Left renal cortex interstitium (tissue), 4 donors: ENCODE data around the gene NUTM1. TPM values are rescaled to one million over a fixed set of nuclear protein-coding genes. Genes with fewer than 3 reads are reported as not detected.
"Not testable (repeated sequence)": the region's sequence is repeated elsewhere in the genome, so short reads cannot be mapped to it uniquely, and the experiment has no call there.

Experiments
- DNase-seq, 4 donors: peaks; one replicate each; pipeline ENCODE4 v3.0.0-alpha.2; 2013; ENCODE audit warnings: low read depth in 4 of 4, low spot score in 2 of 4, missing footprints in 1 of 4
- polyA plus RNA-seq, 4 donors: library from polyadenylated mRNA; unstranded; fragments of 120-200 nt; gene quantifications; one replicate each; pipeline ENCODE4 v1.2.1, GENCODE V29; 2013; ENCODE audit not compliant: insufficient read length in 4 of 4

The NUTM1 gene
- polyA plus RNA-seq, 4 donors, result 0.08 TPM; not detected in 2

DNA sequence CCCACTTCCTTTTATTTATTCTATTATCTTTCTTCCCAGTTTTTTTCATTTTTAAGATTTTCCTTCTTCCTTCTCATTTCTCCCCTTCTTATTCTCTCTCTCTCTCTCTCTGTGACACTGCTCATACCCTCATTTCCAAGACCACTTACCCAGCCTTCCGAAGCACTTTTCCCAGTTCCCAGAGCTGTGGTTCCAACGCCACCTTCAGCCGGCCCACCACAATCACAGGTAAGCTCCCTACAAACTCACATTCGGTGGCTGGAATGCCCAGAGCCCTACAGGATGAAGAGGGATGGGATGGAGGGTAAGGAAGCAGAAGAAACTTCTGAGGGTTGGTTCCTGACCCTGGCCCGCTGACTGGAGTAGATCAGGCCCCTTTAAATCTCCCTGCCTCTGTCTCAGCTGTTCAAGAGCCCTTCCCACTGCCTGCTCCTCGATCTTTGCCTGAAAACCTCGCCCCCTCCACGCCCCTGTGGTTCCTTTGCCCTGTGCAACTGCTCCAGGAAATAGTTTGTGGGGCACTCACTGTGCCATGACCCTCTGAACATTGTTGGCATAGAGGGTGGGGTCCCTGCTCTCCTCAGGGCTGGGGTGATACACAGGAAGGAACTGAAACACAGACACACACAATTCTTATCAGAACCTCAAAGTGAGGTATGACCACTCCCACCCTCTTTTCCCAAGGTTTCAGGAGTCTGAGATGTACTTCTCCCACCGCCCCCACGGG is 19.1 kb downstream of the NUTM1 start:
- no peak for DNase-seq

DNA sequence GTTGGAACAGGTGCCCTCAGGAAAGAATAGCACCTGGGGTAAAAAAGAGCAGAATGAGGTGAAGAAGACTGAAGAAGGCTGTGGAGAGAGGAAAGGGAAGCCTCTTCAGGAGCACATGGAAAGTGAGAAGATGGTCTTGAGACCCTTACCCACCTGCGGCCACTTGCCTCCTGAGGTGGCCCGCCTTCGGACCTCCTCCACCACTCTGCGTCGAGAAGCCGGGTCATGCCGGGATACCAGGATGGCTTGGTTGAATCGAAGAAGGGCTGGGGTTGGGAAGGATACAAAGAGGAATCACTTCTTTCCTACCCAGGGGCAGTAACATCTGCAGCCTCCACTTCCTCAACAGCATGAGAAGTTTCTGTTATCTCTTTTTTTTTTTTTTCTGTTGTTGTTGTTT is 20.9 kb downstream of the NUTM1 start:
- no peak for DNase-seq

DNA sequence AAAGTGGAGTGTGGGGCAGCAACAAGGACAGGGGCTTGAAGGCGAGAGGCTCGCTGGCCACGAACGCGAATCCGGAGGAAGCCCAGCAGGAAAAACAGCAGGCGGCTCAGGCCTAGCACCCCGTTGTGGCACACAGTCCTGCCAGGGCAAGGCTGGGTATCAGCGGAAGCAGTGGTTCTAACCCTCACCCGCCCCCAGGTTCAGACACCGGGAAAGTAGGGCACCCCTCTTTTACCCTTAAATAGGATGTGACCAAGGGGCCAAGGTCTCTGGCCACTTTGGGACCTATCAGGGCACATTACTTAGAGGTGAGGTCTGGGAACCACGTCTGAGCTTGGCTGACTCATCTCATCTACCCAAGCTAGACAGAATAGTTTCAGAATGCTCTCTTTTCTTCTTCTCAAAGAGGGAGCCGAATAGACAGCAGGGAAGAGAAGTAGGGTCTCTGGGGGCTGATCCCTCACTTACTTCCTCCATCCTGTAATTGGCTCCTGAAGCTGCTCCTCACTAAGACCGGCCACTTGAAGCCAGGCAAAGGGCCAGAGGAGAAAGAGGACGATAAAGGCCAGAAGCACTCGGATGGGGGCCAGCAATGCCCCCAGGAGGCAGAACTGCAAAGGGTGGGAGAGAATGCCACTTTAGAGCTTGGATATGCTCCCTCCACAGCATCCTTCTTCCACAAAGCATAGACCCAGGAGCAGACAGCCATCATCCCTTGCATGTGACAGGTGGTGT is 22.1 kb downstream of the NUTM1 start:
- DNase-seq, result no peak

DNA sequence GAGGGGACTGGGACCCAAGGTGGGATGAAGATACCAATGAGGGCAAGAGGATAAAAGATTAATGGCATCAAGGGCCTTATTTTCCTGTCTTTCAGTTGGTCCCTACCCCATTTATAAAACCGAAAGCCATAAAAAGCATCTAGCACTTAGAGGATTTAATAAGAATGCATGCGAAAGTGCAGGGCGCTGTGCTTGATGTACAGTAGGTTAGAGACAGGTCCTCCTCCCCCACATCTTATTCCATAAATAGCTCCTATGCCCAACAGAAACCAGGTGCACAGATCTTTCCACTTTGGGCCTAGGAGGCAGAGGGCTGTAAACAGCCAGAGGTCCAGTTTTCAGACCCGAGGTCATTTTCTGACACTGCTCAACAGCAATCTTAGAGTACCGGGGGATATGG is 22.7 kb downstream of the NUTM1 start:
- DNase-seq, result no peak

DNA sequence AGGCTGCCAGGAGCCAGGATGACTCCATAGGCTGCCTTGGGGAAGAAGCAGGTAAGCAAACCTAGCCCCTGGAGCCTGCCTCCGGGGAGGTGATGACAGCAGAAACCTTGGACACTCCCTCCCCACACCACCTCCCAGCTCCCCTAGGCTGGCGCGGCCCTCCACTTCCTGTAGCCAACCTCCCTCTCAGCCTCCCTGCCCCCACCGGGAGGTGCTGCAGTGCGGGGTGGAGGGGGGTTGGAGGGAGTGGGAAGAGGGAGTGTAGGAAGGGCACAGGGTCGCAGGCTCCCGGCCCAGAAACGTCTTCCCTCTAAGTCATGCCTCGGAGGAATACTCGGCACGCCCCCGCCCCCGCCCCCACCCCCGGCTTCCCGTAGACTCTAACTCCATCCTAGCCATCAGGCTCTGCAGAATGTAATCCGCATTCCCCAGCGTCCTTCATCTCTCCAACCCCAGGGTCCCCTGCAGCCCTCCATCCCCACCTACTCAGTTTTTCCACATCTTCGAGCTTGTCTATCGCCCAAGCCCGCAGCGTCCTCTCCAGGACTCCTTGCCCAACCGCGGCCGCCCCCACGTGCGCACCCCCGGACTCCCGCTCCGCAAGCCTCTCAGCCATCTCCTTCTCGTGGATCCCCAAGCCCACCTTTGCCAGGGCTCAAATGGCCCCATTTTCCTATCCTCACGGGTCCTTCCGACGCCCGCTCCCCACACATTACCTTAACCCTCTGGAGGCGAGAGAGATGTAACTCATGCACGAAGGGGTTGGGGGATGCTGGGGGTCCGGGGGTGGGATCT is 23.4 kb downstream of the NUTM1 start:
- DNase-seq, result no peak

DNA sequence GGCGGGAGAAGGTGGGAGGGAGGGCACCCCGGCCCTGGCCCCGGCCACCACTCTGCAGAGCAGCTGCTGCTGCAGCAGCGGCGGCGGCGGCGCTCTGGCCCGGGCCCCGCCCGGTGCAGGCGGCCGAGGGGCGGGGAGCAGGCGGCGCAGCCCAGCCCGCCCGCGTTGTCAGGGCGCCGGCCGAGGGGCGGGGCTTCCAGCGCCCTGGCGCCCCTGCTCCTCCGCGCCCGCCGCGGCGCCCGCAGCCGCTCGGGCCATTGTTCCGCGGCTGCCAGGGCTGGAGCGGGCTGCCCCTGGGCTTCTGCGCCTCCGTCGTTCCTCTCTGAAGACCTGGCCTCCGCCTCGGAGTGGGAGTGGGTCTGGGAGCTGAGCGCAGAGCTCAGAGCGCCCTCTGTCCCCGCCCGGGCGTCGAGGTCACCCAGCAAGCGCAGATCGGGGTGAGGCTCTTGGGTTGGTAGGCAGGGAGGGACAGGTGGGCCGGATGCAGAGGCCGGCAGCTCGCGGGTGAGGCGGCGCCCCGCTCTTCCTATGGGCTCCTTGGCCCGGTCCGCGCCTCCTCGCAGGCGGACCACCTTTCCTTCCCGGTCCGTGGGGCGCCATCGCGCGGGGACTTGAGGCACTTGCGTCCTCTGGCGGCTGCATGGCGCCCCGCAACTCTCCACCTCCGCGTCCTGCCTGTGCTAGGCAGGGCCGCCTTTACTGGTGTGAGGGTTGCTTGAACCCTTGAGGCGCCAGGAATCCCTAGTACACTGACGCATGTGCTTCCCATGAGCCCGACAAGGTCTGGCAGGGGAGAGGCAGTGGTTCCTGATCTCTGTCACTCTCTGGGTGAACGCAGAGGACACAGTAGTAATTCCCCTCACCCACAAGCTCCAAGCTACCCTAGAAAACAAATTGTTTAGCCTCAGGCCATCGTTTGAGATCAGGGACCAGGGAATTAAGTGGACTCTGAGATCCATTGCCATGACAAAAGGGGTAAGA is 24.3 kb downstream of the NUTM1 start, which contains the start of gene LPCAT4:
TSS of gene LPCAT4 (minus strand) at position 96 of the 981 bp plus-strand sequence. CDS start 96 bp downstream, outside the sequence.
- DNase-seq, result peak; percentile 67 to 81 (median 75)

DNA sequence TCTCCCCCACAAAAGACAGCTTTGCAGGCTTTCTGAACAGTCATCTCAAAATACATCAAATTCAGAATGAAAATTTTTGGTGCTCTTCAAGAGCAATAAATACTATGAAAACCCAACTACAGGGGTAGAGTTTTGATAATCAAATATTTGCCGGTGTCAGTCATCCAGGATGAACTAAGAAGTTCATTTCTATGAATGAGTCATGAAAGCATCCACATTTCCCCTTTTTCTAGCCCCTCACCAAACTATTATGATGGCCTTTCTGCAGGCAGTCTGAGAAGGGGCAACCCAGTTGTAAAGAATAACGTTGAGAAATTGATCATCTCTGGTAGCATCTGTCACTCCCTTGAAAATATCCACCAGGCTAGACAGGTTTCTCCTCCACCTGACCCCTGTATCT is 27.0 kb downstream of the NUTM1 start:
- DNase-seq, result no peak

DNA sequence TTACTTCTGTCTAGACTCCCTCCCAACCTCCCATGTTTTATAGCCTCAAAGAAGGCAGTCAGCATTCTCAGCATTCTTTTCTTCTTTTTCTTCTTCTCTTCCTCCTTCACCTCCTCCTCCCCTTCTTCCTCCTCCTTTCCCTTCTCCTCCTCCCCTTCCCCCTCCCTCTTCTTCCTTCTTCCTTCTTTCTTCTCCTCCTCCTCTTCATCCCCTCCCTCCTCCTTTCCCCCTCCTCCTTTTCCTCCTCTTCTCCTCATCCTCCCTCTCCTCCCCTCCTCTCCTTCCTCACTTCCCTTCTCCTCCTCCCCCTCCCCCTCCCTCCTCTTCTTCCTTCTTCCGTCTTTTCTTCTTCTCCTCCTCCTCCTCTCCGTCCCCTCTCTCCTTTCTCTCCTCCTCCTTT is 27.5 kb downstream of the NUTM1 start:
- no peak for DNase-seq

DNA sequence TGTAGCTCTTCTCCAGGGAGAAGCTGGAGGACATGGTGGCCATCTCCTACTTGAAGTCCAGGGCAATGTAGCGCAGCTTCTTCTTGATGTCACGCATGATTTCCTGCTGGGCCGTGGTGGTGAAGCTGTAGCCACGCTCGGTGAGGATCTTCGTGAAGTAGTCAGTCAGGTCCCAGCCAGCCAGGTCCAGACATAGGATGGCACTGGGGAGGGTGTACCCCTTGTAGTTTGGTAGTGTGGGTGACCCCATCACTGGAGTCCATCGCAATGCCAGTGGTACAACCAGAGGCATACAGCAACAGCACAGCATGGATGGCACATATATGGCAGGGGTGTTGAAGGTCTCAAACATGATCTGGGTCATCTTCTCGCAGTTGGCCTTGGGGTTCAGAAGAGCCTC is 30.8 kb downstream of the NUTM1 start:
- DNase-seq, result no peak

DNA sequence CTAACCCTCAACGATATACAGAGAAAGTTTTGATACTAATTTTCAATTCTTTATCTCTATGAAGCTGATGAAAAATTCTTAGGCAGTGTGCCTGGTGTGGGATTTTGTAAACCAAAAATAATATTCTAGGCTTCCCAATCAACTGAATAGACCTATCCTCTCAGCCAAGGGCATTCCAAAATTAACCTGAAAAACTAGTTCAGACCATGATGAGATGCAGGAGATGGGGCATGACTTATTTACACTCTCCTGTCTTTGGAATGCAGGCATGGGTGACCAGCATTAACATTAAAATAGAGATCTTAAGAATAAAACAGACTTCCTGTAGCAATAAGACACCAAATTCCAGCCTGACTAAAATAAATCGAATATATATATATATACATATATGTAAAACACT is 31.7 kb downstream of the NUTM1 start:
- DNase-seq, result no peak

DNA sequence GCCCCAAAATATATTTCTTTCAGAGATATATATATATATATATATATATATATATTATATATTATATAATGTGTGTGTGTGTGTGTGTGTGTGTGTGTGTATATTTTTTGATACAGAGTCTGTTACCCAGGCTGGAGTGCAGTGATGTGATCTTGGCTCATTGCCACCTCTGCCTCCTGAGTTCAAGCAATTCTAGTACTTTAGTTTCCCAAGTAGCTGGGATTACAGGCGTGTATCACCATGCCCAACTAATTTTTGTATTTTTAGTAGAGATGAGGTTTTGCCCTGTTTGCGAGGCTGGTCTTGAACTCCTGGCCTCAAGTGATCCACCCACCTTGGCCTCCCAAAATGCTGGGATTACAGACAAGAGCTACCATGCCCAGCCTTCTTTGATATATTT is 32.4 kb downstream of the NUTM1 start:
- DNase-seq, result not testable (repeated sequence)

DNA sequence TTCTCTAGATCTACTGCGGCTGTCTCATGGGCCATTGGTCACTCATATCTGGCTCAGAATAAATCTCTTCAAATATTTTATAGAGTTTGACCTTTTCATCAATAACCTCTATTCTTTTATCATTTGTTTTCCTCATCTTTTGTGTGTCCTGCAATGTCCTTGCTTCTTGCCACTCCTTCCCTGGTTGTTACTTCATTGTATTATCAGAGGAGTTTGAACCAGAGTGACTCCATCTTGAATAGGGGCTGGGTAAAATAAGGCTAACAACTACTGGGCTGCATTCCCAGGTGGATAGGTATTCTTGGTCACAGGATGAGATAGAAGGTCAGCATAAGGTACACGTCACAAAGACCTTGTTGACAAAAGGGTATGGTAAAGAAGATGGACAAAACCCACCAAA is 33.7 kb downstream of the NUTM1 start:
- DNase-seq, result no peak

DNA sequence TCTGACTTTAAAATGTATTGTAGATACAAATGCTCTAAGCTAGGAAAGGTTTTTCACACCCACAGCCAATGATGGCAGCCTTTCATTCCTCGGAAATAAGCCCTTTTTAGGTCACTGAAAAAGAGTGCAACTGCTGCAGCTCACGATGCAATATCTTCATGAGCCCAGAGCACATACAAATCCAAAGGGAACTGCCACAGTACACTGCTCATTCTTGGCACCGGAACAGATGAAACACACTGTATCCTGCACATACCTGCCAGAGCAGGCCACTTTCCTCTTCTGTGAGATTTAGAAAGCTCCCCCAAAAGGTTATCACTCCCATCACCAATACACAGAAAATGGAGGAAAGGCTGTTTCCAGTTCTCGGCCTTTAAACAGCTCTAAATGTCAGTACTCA is 37.4 kb downstream of the NUTM1 start:
- not testable (repeated sequence) for DNase-seq

DNA sequence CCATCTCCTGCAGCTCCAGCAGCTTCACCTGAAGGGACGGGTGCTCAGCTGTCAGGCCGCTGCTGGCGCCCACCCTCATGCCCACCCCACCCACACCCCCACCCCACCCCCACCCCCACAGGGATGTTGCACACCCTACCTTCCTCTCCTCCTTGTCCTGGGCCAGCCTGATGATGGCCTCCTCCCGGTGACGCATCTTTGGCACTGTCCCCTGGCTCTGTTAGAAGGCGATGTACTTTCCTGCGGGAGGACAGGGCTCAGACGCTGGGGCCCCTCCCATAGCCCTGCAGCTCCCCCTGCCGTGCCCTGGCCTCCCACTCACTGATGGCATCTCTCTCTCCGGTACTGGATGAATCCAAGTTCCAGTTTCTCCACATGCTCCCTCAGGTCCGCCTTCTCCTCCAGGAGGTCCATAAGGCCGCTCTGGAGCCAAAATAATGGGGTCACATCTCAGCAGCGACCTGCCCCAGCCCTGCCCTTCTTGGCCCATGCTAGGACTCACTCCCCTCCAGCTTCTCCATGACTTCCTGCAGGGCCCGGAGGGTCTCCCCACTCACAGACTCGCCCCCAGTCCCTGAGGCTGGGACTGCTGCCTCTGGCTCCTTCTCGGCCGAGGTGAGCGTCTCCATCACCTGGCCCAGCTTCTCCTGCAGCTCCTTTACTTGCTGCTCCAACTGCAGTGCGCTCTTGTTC is 38.9 kb downstream of the NUTM1 start:
- DNase-seq, result not testable (repeated sequence)

DNA sequence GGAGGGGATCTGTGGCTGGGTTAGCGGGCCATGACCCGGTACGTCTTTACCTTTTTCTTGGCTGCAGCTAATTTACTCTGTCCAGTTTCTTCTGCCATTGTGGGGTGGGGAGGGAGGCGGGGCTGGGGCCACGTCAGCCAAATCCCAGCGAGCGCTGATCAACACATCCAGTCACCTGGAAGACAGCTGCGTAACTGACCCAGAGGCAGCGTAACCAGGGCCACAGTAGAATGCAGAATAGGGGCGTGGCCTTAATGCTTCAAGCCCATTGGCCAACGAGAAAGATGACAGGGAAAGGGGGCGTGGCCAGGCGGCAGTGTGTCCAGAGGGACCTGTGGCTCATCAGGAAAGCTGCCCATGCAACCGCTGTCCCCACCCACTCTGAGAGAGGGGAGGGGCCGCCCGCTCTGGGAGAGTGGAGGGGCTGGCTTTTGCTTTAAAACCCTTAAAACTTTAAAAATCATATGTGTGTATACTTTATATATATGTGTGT is 46.5 kb downstream of the NUTM1 start:
- not testable (repeated sequence) for DNase-seq

DNA sequence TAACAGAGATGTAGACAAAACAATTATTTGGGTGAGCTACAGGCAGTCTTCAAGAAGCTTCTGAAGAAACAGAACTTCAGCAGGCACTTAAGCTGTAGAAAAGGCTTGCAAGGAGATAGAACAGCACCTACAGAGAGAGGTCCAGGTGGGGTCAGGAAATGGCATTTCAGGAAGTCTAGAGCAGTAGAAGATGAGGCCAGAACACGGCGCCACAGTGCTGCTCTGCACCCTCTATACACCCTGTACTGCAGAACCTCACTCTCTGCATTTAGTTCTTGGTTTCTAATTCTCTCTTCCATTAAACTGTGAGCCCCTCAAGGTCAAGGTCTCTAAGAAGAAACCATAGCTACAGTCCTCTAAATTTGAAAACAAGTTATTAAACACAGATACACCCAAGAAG is 49.9 kb downstream of the NUTM1 start:
- not testable (repeated sequence) for DNase-seq

DNA sequence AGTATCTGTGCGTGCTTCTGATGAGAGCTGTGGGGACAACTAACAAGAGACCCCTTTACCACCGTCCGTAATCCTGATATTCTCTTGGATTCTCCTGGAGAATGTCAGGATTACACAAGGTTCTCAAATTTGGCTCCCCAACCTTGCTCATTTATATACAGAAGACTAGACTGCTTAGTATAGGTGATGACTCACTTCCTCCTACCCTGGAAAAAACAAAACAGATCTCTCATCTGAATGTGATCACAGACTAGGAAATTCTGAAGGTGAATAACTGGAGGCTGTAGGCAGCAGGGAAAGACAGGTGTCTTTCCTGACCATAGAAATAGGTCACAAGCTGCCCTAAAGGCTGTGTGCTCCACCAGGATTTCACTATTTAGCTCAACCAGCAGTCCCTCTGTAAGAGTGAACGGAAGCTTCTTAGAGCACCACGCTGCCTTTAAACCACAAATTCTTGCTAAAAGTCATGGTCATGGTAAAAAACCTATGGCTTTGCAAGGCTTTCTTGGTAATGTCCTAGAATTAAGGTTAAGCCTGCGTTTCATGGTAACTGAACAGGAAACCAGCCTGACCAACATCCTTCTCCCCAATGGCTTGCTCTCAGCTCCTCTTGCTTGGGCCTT is 54.6 kb downstream of the NUTM1 start:
- DNase-seq, result not testable (repeated sequence)

DNA sequence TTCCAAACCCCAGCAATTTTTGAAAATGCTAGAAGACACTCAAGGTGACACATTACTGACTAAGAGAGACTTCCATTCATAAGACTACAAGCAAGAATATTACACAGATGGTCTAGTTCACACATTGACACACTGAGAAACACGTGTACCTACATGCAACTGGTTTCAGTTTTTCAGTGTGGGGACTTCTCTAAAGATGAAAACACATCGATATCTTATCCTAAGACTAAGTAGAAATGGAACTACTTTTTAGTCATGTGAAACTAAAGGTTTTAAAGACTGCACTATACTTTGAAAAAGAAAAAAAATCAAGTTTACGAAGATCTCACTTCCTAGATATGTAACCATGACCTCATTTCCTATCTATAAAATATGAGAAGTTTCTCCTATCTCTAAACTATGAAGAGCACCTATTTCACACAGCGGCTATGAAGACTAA is 60.1 kb downstream of the NUTM1 start:
- DNase-seq, result not testable (repeated sequence)

DNA sequence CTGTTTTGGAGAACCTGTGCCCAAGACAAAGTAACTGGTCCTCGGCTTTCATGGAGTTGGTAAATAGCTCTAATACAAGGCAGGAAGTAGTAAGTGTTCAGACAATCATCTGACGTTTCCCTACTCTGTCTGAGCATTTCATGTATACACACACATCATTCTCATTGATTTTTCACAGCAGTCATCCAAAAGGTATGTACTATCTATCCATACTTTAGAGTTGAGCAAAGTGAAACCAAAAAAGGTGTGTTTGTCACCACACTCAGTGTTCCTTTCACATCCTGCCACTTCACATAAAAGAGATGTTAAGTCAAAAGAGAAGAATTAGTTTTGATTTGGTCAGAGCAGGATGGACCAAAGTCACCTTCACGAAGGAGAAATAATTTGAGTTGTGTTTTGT is 60.8 kb downstream of the NUTM1 start:
- DNase-seq, result not testable (repeated sequence)
